Breast epithelium (tissue), 3 donors: Measurements from ENCODE around the gene CACHD1.

Source experiments
- CTCF ChIP-seq, 3 donors: fragments of 450-650 bp; IDR thresholded peaks; one replicate each; pipeline ENCODE4 v1.5.1; 2016 to 2017; ENCODE audit warnings: antibody characterized with exemption in 3 of 3, mild to moderate bottlenecking in 3 of 3, moderate library complexity in 3 of 3
- POLR2A ChIP-seq: fragments of 450-650 bp; IDR thresholded peaks from one replicate; pipeline ENCODE4 v1.6.1; 2016; ENCODE audit warnings: antibody characterized with exemption, mild to moderate bottlenecking, moderate library complexity

GRCh38 chr1:64624808-64625207 lies 154.9 kb downstream of the CACHD1 start:
- TF ChIP-seq CTCF (IDR thresholded peaks at IDR 0.05) (no peak), POLR2A (no peak)
